GM12891 (cell line): ENCODE measurements around the gene CLRN3.

Experiments
- PAX5 ChIP-seq: IDR thresholded peaks from 2 replicates; pipeline ENCODE4 v1.6.1; 2011; ENCODE audit warnings: low read length, moderate library complexity, mild to moderate bottlenecking; ENCODE audit not compliant: insufficient read depth, severe bottlenecking
- POLR2A ChIP-seq: IDR thresholded peaks from 2 replicates; pipeline ENCODE4 v1.6.1; 2011; ENCODE audit warnings: low read depth, low read length, control low read depth
- POLR2AphosphoS5 ChIP-seq: IDR thresholded peaks from 2 replicates; pipeline ENCODE4 v1.6.1; 2011; ENCODE audit warnings: low read depth, low read length, control low read depth
- POU2F2 ChIP-seq: IDR thresholded peaks from 2 replicates; pipeline ENCODE4 v1.6.1; 2011; ENCODE audit warnings: low read depth, mild to moderate bottlenecking, control low read depth, low read length, moderate library complexity
- SPI1 ChIP-seq: IDR thresholded peaks from 2 replicates; pipeline ENCODE4 v1.6.1; 2011; ENCODE audit warnings: low read depth, low read length, control low read depth
- TAF1 ChIP-seq: IDR thresholded peaks from 2 replicates; pipeline ENCODE4 v1.6.1; 2011; ENCODE audit warnings: low read depth, low read length, control low read depth

GRCh38 chr10:127919418-127920271, 26.9 kb upstream of the CLRN3 start:
- TF ChIP-seq POLR2A (no peak), SPI1 (no peak), POLR2AphosphoS5 (no peak), TAF1 (no peak), POU2F2 (no peak), PAX5 (no peak)
